Activated T-helper 17 cell treated with anti-CD3 and anti-CD28 coated beads, Interleukin-2, amount 50 U/mL, for 72 hours (primary cell): ENCODE measurements around the gene FGF22. TPM values are rescaled to one million over a fixed set of nuclear protein-coding genes. Genes with fewer than 3 reads are reported as not detected.
"Not testable (repeated sequence)": the region's sequence is repeated elsewhere in the genome, so short reads cannot be mapped to it uniquely, and the experiment has no call there.

Experiments used
- ATAC-seq: fragments of 150-1000 bp; cut with Tn5 transposase; replicated peaks from 2 replicates; pipeline ENCODE4 v1.10.0; 2021; ENCODE audit warnings: mild to moderate bottlenecking, moderate library complexity
- H3K27ac Mint-ChIP-seq: one replicate; pipeline ENCODE4 v1.8.0; 2022; ENCODE audit warnings: mixed read lengths
- H3K27me3 Mint-ChIP-seq: one replicate; pipeline ENCODE4 v1.8.0; 2022; ENCODE audit warnings: mixed read lengths
- H3K36me3 Mint-ChIP-seq: one replicate; pipeline ENCODE4 v1.8.0; 2022; ENCODE audit warnings: low read depth, mild to moderate bottlenecking, mixed read lengths
- H3K4me1 Mint-ChIP-seq: one replicate; pipeline ENCODE4 v1.8.0; 2022; ENCODE audit warnings: mixed read lengths
- H3K4me3 Mint-ChIP-seq: one replicate; pipeline ENCODE4 v1.8.0; 2022; ENCODE audit warnings: mild to moderate bottlenecking, mixed read lengths
- H3K9me3 Mint-ChIP-seq: one replicate; pipeline ENCODE4 v1.8.0; 2022; ENCODE audit warnings: mixed read lengths
- total RNA-seq, 2 donors: library from RNA; stranded (reverse); gene quantifications; one replicate each; pipeline ENCODE4 v1.2.3, GENCODE V29; 2022

The FGF22 gene
- total RNA-seq, 2 donors from 2014 or later = 1.7 TPM; not detected in 1

- no peaks in the 10 kb centered on the region for H3K27me3 Mint-ChIP-seq
- no peak overlapping the region for H3K4me3 Mint-ChIP-seq
- no peak for ATAC-seq
- H3K9me3 Mint-ChIP-seq = no peaks in the 10 kb centered on the region
- H3K27ac Mint-ChIP-seq = no peak overlapping the region
- H3K36me3 Mint-ChIP-seq = peaks cover 32% of the 10 kb centered on the region
- H3K4me1 Mint-ChIP-seq = peaks cover 5% of the 10 kb centered on the region
Observed at GRCh38 chr19:613732-614567, 25.7 kb upstream of the FGF22 start.

- Mint-ChIP-seq H3K36me3 (peaks cover 40% of the 10 kb centered on the region), H3K4me3 (no peak overlapping the region)
Observed at GRCh38 chr19:615619-616018, 24.1 kb upstream of the FGF22 start.

GRCh38 chr19:616062-616700 is 23.5 kb upstream of the FGF22 start:
- Mint-ChIP-seq H3K27ac (no peak overlapping the region), H3K9me3 (no peaks in the 10 kb centered on the region), H3K36me3 (peaks cover 40% of the 10 kb centered on the region), H3K27me3 (no peaks in the 10 kb centered on the region), H3K4me3 (no peak overlapping the region), H3K4me1 (no peaks in the 10 kb centered on the region)
- ATAC-seq = no peak

More at GRCh38 chr19:615619-616018, 24.1 kb upstream of the FGF22 start:
- Mint-ChIP-seq H3K9me3 (no peaks in the 10 kb centered on the region), H3K4me1 (peaks cover 5% of the 10 kb centered on the region), H3K27ac (no peak overlapping the region), H3K27me3 (no peaks in the 10 kb centered on the region)
- no peak for ATAC-seq

- H3K27ac Mint-ChIP-seq = no peak overlapping the region
- H3K9me3 Mint-ChIP-seq = no peaks in the 10 kb centered on the region
- no peaks in the 10 kb centered on the region for H3K27me3 Mint-ChIP-seq
- no peak overlapping the region for H3K4me3 Mint-ChIP-seq
- no peak for ATAC-seq
- H3K4me1 Mint-ChIP-seq = no peaks in the 10 kb centered on the region
- peaks cover 40% of the 10 kb centered on the region for H3K36me3 Mint-ChIP-seq
Observed at GRCh38 chr19:616747-617526, 22.7 kb upstream of the FGF22 start.

- H3K4me3 Mint-ChIP-seq = no peak overlapping the region
- H3K27me3 Mint-ChIP-seq = no peaks in the 10 kb centered on the region
- H3K36me3 Mint-ChIP-seq = peaks cover 40% of the 10 kb centered on the region
- no peaks in the 10 kb centered on the region for H3K9me3 Mint-ChIP-seq
- no peak overlapping the region for H3K27ac Mint-ChIP-seq
- H3K4me1 Mint-ChIP-seq = no peaks in the 10 kb centered on the region
- ATAC-seq = no peak
Observed at GRCh38 chr19:617551-618246, 22.0 kb upstream of the FGF22 start.

GRCh38 chr19:618247-618619 is 21.4 kb upstream of the FGF22 start:
- no peaks in the 10 kb centered on the region for H3K27me3 Mint-ChIP-seq
- peaks cover 35% of the 10 kb centered on the region for H3K36me3 Mint-ChIP-seq
- H3K4me1 Mint-ChIP-seq = no peaks in the 10 kb centered on the region
- H3K27ac Mint-ChIP-seq = no peak overlapping the region
- no peaks in the 10 kb centered on the region for H3K9me3 Mint-ChIP-seq
- no peak overlapping the region for H3K4me3 Mint-ChIP-seq
- no peak for ATAC-seq

- Mint-ChIP-seq H3K27me3 (no peaks in the 10 kb centered on the region), H3K4me1 (no peaks in the 10 kb centered on the region), H3K27ac (no peak overlapping the region), H3K36me3 (peaks cover 39% of the 10 kb centered on the region), H3K4me3 (no peak overlapping the region), H3K9me3 (no peaks in the 10 kb centered on the region)
- ATAC-seq = no peak
Observed at GRCh38 chr19:618674-619285, 20.9 kb upstream of the FGF22 start.

GRCh38 chr19:619286-620002 is 20.2 kb upstream of the FGF22 start:
- no peaks in the 10 kb centered on the region for H3K9me3 Mint-ChIP-seq
- no peaks in the 10 kb centered on the region for H3K4me1 Mint-ChIP-seq
- ATAC-seq = no peak
- H3K27me3 Mint-ChIP-seq = no peaks in the 10 kb centered on the region
- H3K4me3 Mint-ChIP-seq = no peak overlapping the region
- no peak overlapping the region for H3K27ac Mint-ChIP-seq
- H3K36me3 Mint-ChIP-seq = peaks cover 39% of the 10 kb centered on the region

- peaks cover 38% of the 10 kb centered on the region for H3K36me3 Mint-ChIP-seq
- H3K4me3 Mint-ChIP-seq = no peak overlapping the region
- ATAC-seq = no peak
Observed at GRCh38 chr19:620166-620862, 19.4 kb upstream of the FGF22 start.

GRCh38 chr19:621191-621590 is 18.5 kb upstream of the FGF22 start:
- H3K27me3 Mint-ChIP-seq, H3K9me3 Mint-ChIP-seq, H3K27ac Mint-ChIP-seq: not testable (repeated sequence)

More at GRCh38 chr19:620166-620862, 19.4 kb upstream of the FGF22 start:
- H3K9me3 Mint-ChIP-seq = no peaks in the 10 kb centered on the region
- no peak overlapping the region for H3K27ac Mint-ChIP-seq
- H3K27me3 Mint-ChIP-seq = no peaks in the 10 kb centered on the region
- no peaks in the 10 kb centered on the region for H3K4me1 Mint-ChIP-seq

GRCh38 chr19:621819-622218 is 17.9 kb upstream of the FGF22 start:
- Mint-ChIP-seq H3K36me3 (peaks cover 39% of the 10 kb centered on the region), H3K9me3 (no peaks in the 10 kb centered on the region), H3K4me1 (no peaks in the 10 kb centered on the region), H3K27ac (no peak overlapping the region), H3K27me3 (no peaks in the 10 kb centered on the region), H3K4me3 (no peak overlapping the region)
- ATAC-seq = no peak

More at GRCh38 chr19:621191-621590, 18.5 kb upstream of the FGF22 start:
- peaks cover 39% of the 10 kb centered on the region for H3K36me3 Mint-ChIP-seq
- not testable (repeated sequence) for H3K4me3 Mint-ChIP-seq, ATAC-seq, H3K4me1 Mint-ChIP-seq

GRCh38 chr19:622666-623065 is 17.0 kb upstream of the FGF22 start:
- no peak overlapping the region for H3K27ac Mint-ChIP-seq
- H3K9me3 Mint-ChIP-seq = no peaks in the 10 kb centered on the region
- ATAC-seq = no peak
- peaks cover 32% of the 10 kb centered on the region for H3K36me3 Mint-ChIP-seq
- no peaks in the 10 kb centered on the region for H3K4me1 Mint-ChIP-seq
- H3K27me3 Mint-ChIP-seq = no peaks in the 10 kb centered on the region
- H3K4me3 Mint-ChIP-seq = no peak overlapping the region
